Activated naive CD4-positive, alpha-beta T cell treated with anti-CD3 and anti-CD28 coated beads, Interleukin-2, amount 10 ng/mL, durations not matched to agents 7 days and 5 days (primary cell): ENCODE data around the gene ARID1A.

Source experiments
- CTCF ChIA-PET: fragments of 350-600 bp; sonication (Branson Sonifier 250); formaldehyde crosslinking; loops from one replicate; lab custom pipeline; 2021; ENCODE audit warnings: antibody characterized with exemption; lab: Charles Lee
- DNase-seq: peaks from one replicate; pipeline ENCODE4 v3.0.0-alpha.2; 2020
- H3K27ac Mint-ChIP-seq: one replicate; pipeline ENCODE4 v1.8.0; 2021; ENCODE audit warnings: mild to moderate bottlenecking, moderate library complexity, mixed read lengths
- H3K27me3 Mint-ChIP-seq: one replicate; pipeline ENCODE4 v1.8.0; 2021; ENCODE audit warnings: mild to moderate bottlenecking, mixed read lengths
- H3K36me3 Mint-ChIP-seq: one replicate; pipeline ENCODE4 v1.8.0; 2021; ENCODE audit warnings: mixed read lengths
- H3K4me1 Mint-ChIP-seq: one replicate; pipeline ENCODE4 v1.8.0; 2021; ENCODE audit warnings: mixed read lengths
- H3K4me3 Mint-ChIP-seq: one replicate; pipeline ENCODE4 v1.8.0; 2021; ENCODE audit warnings: mild to moderate bottlenecking, moderate library complexity, mixed read lengths
- H3K9me3 Mint-ChIP-seq: one replicate; pipeline ENCODE4 v1.8.0; 2021; ENCODE audit warnings: mixed read lengths

ARID1A gene

GRCh38 chr1:26771643-26772321, 76.0 kb downstream of the ARID1A start:
- peaks cover 9% of the 10 kb centered on the region for H3K4me1 Mint-ChIP-seq
- DNase-seq, result no peak
- no peak overlapping the region for H3K4me3 Mint-ChIP-seq
- CTCF ChIA-PET, result interaction anchor here (0.7 to 0.9 kb wide), 3 partner anchors 13 to 272 kb away, joined by 3 to 4 read pairs (median 3); no protein-coding TSS in a partner anchor
- H3K36me3 Mint-ChIP-seq, result peaks cover 91% of the 10 kb centered on the region
- H3K9me3 Mint-ChIP-seq, result no peaks in the 10 kb centered on the region
- no peaks in the 10 kb centered on the region for H3K27me3 Mint-ChIP-seq
- H3K27ac Mint-ChIP-seq, result peak overlapping the region; percentile 64

GRCh38 chr1:26772687-26773086, 76.9 kb downstream of the ARID1A start:
- Mint-ChIP-seq H3K9me3 (no peaks in the 10 kb centered on the region), H3K27me3 (no peaks in the 10 kb centered on the region), H3K4me3 (no peak overlapping the region), H3K4me1 (peaks cover 9% of the 10 kb centered on the region), H3K36me3 (peaks cover 85% of the 10 kb centered on the region), H3K27ac (no peak overlapping the region)
- DNase-seq, result no peak
- CTCF ChIA-PET, result interaction anchor here (0.9 kb wide), 1 partner anchor 14 kb away, joined by 3 read pairs; no protein-coding TSS in a partner anchor

- Mint-ChIP-seq H3K9me3 (no peaks in the 10 kb centered on the region), H3K36me3 (peaks cover 82% of the 10 kb centered on the region), H3K4me3 (no peak overlapping the region), H3K4me1 (peaks cover 10% of the 10 kb centered on the region), H3K27me3 (no peaks in the 10 kb centered on the region), H3K27ac (no peak overlapping the region)
- CTCF ChIA-PET, result no interaction called here
- no peak for DNase-seq
Measured at GRCh38 chr1:26774462-26774861, 78.6 kb downstream of the ARID1A start.

GRCh38 chr1:26775666-26776065, 79.9 kb downstream of the ARID1A start:
- H3K27ac Mint-ChIP-seq, result no peak overlapping the region
- H3K4me3 Mint-ChIP-seq, result no peak overlapping the region
- CTCF ChIA-PET, result no interaction called here
- no peaks in the 10 kb centered on the region for H3K9me3 Mint-ChIP-seq
- no peaks in the 10 kb centered on the region for H3K27me3 Mint-ChIP-seq
- peaks cover 12% of the 10 kb centered on the region for H3K4me1 Mint-ChIP-seq
- peaks cover 82% of the 10 kb centered on the region for H3K36me3 Mint-ChIP-seq
- DNase-seq, result no peak

- H3K27me3 Mint-ChIP-seq, result no peaks in the 10 kb centered on the region
- peaks cover 15% of the 10 kb centered on the region for H3K4me1 Mint-ChIP-seq
- no peak overlapping the region for H3K27ac Mint-ChIP-seq
- DNase-seq, result no peak
- CTCF ChIA-PET, result interaction anchor here (1.0 to 2.0 kb wide), 2 partner anchors 9 to 10 kb away, joined by 4 to 11 read pairs; partner anchors contain the start of gene PIGV
- H3K36me3 Mint-ChIP-seq, result peaks cover 80% of the 10 kb centered on the region
- no peaks in the 10 kb centered on the region for H3K9me3 Mint-ChIP-seq
- no peak overlapping the region for H3K4me3 Mint-ChIP-seq
Measured at GRCh38 chr1:26779098-26779668, 83.4 kb downstream of the ARID1A start.

- Mint-ChIP-seq H3K4me1 (peaks cover 27% of the 10 kb centered on the region), H3K27ac (no peak overlapping the region), H3K36me3 (peaks cover 69% of the 10 kb centered on the region)
Measured at GRCh38 chr1:26780344-26780957, 84.6 kb downstream of the ARID1A start.

GRCh38 chr1:26781206-26781825, 85.5 kb downstream of the ARID1A start:
- Mint-ChIP-seq H3K36me3 (peaks cover 63% of the 10 kb centered on the region), H3K4me3 (no peak overlapping the region), H3K27me3 (no peaks in the 10 kb centered on the region), H3K27ac (no peak overlapping the region), H3K9me3 (no peaks in the 10 kb centered on the region), H3K4me1 (peaks cover 36% of the 10 kb centered on the region)
- no peak for DNase-seq
- CTCF ChIA-PET, result interaction anchor here (1.0 to 1.4 kb wide), 2 partner anchors 104 to 179 kb away, joined by 3 read pairs; no protein-coding TSS in a partner anchor

More at GRCh38 chr1:26780344-26780957, 84.6 kb downstream of the ARID1A start:
- no peak for DNase-seq
- Mint-ChIP-seq H3K9me3 (no peaks in the 10 kb centered on the region), H3K27me3 (no peaks in the 10 kb centered on the region), H3K4me3 (no peak overlapping the region)
- CTCF ChIA-PET, result interaction anchor here (0.6 to 2.0 kb wide), 2 partner anchors 9 to 77 kb away, joined by 4 to 11 read pairs; no protein-coding TSS in a partner anchor

- peak overlapping the region; percentile 1 for H3K27ac Mint-ChIP-seq
- CTCF ChIA-PET, result interaction anchor here (1.4 kb wide), 1 partner anchor 180 kb away, joined by 3 read pairs; no protein-coding TSS in a partner anchor
- no peak for DNase-seq
- no peak overlapping the region for H3K4me3 Mint-ChIP-seq
- H3K27me3 Mint-ChIP-seq, result peaks cover 4% of the 10 kb centered on the region
- H3K4me1 Mint-ChIP-seq, result peaks cover 48% of the 10 kb centered on the region
- H3K36me3 Mint-ChIP-seq, result peaks cover 59% of the 10 kb centered on the region
- no peaks in the 10 kb centered on the region for H3K9me3 Mint-ChIP-seq
Measured at GRCh38 chr1:26782521-26783212, 86.9 kb downstream of the ARID1A start.

- peaks cover 4% of the 10 kb centered on the region for H3K27me3 Mint-ChIP-seq
- CTCF ChIA-PET, result interaction anchor here (0.8 kb wide), 1 partner anchor 27 kb away, joined by 3 read pairs; no protein-coding TSS in a partner anchor
- peaks cover 51% of the 10 kb centered on the region for H3K36me3 Mint-ChIP-seq
- DNase-seq, result no peak
- H3K27ac Mint-ChIP-seq, result no peak overlapping the region
- H3K9me3 Mint-ChIP-seq, result no peaks in the 10 kb centered on the region
- H3K4me3 Mint-ChIP-seq, result no peak overlapping the region
- H3K4me1 Mint-ChIP-seq, result peaks cover 49% of the 10 kb centered on the region
Measured at GRCh38 chr1:26783646-26784022, 87.8 kb downstream of the ARID1A start.

- CTCF ChIA-PET, result interaction anchor here (0.8 to 2.2 kb wide), 4 partner anchors 26 to 107 kb away, joined by 3 to 6 read pairs (median 3); no protein-coding TSS in a partner anchor
- peaks cover 51% of the 10 kb centered on the region for H3K4me1 Mint-ChIP-seq
- H3K36me3 Mint-ChIP-seq, result peaks cover 45% of the 10 kb centered on the region
- no peak overlapping the region for H3K4me3 Mint-ChIP-seq
- H3K27me3 Mint-ChIP-seq, result peaks cover 4% of the 10 kb centered on the region
- H3K9me3 Mint-ChIP-seq, result no peaks in the 10 kb centered on the region
- no peak for DNase-seq
- peak overlapping the region; percentile 75 for H3K27ac Mint-ChIP-seq
Measured at GRCh38 chr1:26784023-26784871, 88.4 kb downstream of the ARID1A start.

GRCh38 chr1:26784886-26785285, 89.1 kb downstream of the ARID1A start:
- CTCF ChIA-PET, result interaction anchor here (1.0 to 2.2 kb wide), 6 partner anchors 23 to 108 kb away, joined by 3 to 10 read pairs (median 5); no protein-coding TSS in a partner anchor
- Mint-ChIP-seq H3K27me3 (peaks cover 4% of the 10 kb centered on the region), H3K4me1 (peaks cover 56% of the 10 kb centered on the region), H3K36me3 (peaks cover 39% of the 10 kb centered on the region), H3K9me3 (no peaks in the 10 kb centered on the region), H3K27ac (peak overlapping the region; percentile 75), H3K4me3 (no peak overlapping the region)
- no peak for DNase-seq

- Mint-ChIP-seq H3K4me1 (peaks cover 65% of the 10 kb centered on the region), H3K36me3 (peaks cover 34% of the 10 kb centered on the region)
Measured at GRCh38 chr1:26785611-26786436, 90.0 kb downstream of the ARID1A start.

More at GRCh38 chr1:26785611-26786436, 90.0 kb downstream of the ARID1A start:
- Mint-ChIP-seq H3K9me3 (no peaks in the 10 kb centered on the region), H3K27me3 (peaks cover 4% of the 10 kb centered on the region), H3K4me3 (peak overlapping the region; percentile 78), H3K27ac (peak overlapping the region; percentile 100)
- CTCF ChIA-PET, result interaction anchor here (0.7 to 2.2 kb wide), 8 partner anchors 13 to 187 kb away, joined by 3 to 10 read pairs (median 4); no protein-coding TSS in a partner anchor
- DNase-seq, result peak; percentile 41
